ENCODE data around the gene NXPE4. TPM values are rescaled to one million over a fixed set of nuclear protein-coding genes. Genes with fewer than 3 reads are reported as not detected.
"Not testable (repeated sequence)": the region's sequence is repeated elsewhere in the genome, so short reads cannot be mapped to it uniquely, and the experiment has no call there.

NXPE4 gene
- under 1 TPM in 3 of 8 experiments, not detected in 5; 0.14 to 0.24 (median 0.14) TPM for total RNA-seq

- WGBS, 10 experiments = 0 to 83% (median 56%) methylated on average over 1 to 2 of the region's 2 CpGs; no CpG with 5 or more reads in 1 of the 10 experiments
- ATAC-seq (replicated peaks in 6 of 8) = no peak
- Histone ChIP-seq H3K27ac (no peak within 1 kb of the TSS), H3K4me1 (replicated peaks in 1 of 2) (no peaks in the 10 kb centered on the region), H3K4me3 (no peak within 1 kb of the TSS)
- in situ Hi-C loops (cut with MboI; ENCODE audit: low pct_unique_long_range_greater_than_20kb in 2 of 9, low sequenced_read_pairs in 9 of 9, unreplicated experiment in 9 of 9) = no loop called here
Measured at GRCh38 chr11:114595571-114595970, at the start of gene NXPE4. Gene NXPE4 (minus strand): TSS chr11:114595786. CDS start chr11:114594759, 1,027 bp downstream.

DNA sequence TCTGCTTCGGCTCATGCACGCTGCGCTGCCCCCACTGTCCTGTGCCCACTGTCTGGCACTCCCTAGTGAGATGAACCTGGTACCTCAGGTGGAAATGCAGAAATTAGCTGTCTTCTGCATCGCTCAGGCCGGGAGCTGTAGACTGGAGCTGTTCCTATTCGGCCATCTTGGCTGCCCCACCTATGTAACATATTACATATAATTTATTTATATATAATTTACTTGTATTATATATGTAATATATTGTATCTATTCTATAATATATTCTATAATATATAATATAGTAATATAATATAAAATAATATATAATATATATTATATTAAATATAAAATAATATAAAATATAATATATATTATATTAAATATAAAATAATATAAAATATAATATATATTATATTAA, 43.9 kb upstream of the NXPE4 start:
- H3K4me1 ChIP-seq (replicated peaks in 1 of 2); ATAC-seq (replicated peaks in 6 of 8); H3K27ac ChIP-seq; in situ Hi-C loops (cut with MboI; ENCODE audit: low pct_unique_long_range_greater_than_20kb in 2 of 9, low sequenced_read_pairs in 9 of 9, unreplicated experiment in 9 of 9); H3K4me3 ChIP-seq: not testable (repeated sequence)
- WGBS, 10 experiments = 90 to 100% (median 95%) methylated on average over 1 to 3 of the region's 6 CpGs; no CpG with 5 or more reads in 5 of the 10 experiments

DNA sequence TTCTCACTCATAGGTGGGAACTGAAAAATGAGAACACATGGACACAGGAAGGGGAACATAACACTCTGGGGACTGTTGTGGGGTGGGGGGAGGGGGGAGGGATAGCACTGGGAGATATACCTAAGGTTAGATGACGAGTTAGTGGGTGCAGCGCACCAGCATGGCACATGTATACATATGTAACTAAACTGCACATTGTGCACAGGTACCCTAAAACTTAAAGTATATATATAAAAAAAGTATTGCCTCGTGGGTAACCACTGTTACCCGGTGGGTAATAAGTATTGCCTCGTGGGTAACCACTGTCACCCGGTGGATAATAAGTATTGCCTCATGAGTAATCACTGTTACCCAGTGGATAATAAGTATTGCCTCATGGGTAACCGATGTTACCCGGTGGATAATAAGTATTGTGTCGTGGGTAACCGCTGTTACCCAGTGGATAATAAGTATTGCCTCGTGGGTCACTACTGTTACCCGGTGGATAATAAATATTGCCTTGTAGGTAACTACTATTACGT, 35.9 kb upstream of the NXPE4 start:
- H3K27ac ChIP-seq; H3K4me3 ChIP-seq; in situ Hi-C loops (cut with MboI; ENCODE audit: low pct_unique_long_range_greater_than_20kb in 2 of 9, low sequenced_read_pairs in 9 of 9, unreplicated experiment in 9 of 9); H3K4me1 ChIP-seq (replicated peaks in 1 of 2); ATAC-seq (replicated peaks in 6 of 8): not testable (repeated sequence)
- 58 to 100% (median 88%) methylated on average over 1 to 9 of the region's 13 CpGs; no CpG with 5 or more reads in 2 of the 10 experiments for whole genome bisulfite sequencing, 10 experiments

GRCh38 chr11:114625294-114625693, 29.7 kb upstream of the NXPE4 start:
- 10 to 100% (median 90%) methylated on average over 1 to 3 of the region's 7 CpGs; no CpG with 5 or more reads in 3 of the 10 experiments for WGBS, 10 experiments
- in situ Hi-C loops (cut with MboI; ENCODE audit: low pct_unique_long_range_greater_than_20kb in 2 of 9, low sequenced_read_pairs in 9 of 9, unreplicated experiment in 9 of 9) = no loop called here
- no peak overlapping the region for H3K4me3 ChIP-seq
- ATAC-seq (replicated peaks in 6 of 8) = peak in 3 of 8 experiments; percentile 9 to 16 (median 15)
- H3K27ac ChIP-seq = no peak overlapping the region
- no peaks in the 10 kb centered on the region for H3K4me1 ChIP-seq (replicated peaks in 1 of 2)

- in situ Hi-C loops (cut with MboI; ENCODE audit: low pct_unique_long_range_greater_than_20kb in 2 of 9, low sequenced_read_pairs in 9 of 9, unreplicated experiment in 9 of 9) = no loop called here
- ATAC-seq (replicated peaks in 6 of 8) = peak in 3 of 8 experiments; percentile 27 to 48 (median 47)
- Histone ChIP-seq H3K4me1 (replicated peaks in 1 of 2) (no peaks in the 10 kb centered on the region), H3K27ac (peak overlapping the region in 1 of 2 donors; percentile 34), H3K4me3 (no peak overlapping the region)
- 0 to 87% (median 40%) methylated on average over 1 to 9 of the region's 10 CpGs; no CpG with 5 or more reads in 2 of the 10 experiments for WGBS, 10 experiments
Measured at GRCh38 chr11:114624455-114625207, 29.0 kb upstream of the NXPE4 start.

GRCh38 chr11:114623720-114624119, 28.1 kb upstream of the NXPE4 start:
- in situ Hi-C loops (cut with MboI; ENCODE audit: low pct_unique_long_range_greater_than_20kb in 2 of 9, low sequenced_read_pairs in 9 of 9, unreplicated experiment in 9 of 9) = no loop called here
- Histone ChIP-seq H3K4me3 (no peak overlapping the region), H3K4me1 (replicated peaks in 1 of 2) (no peaks in the 10 kb centered on the region), H3K27ac (no peak overlapping the region)
- ATAC-seq (replicated peaks in 6 of 8) = no peak
- WGBS, 10 experiments = 0 to 80% (median 21%) methylated on average over 1 to 6 of the region's 7 CpGs; no CpG with 5 or more reads in 2 of the 10 experiments

GRCh38 chr11:114622858-114623257, 27.3 kb upstream of the NXPE4 start:
- 50 to 100% (median 83%) methylated on average over 1 to 10 of the region's 11 CpGs; no CpG with 5 or more reads in 1 of the 10 experiments for WGBS, 10 experiments
- Histone ChIP-seq H3K4me1 (replicated peaks in 1 of 2) (no peaks in the 10 kb centered on the region), H3K4me3 (no peak overlapping the region), H3K27ac (no peak overlapping the region)
- ATAC-seq (replicated peaks in 6 of 8) = peak in 3 of 8 experiments; percentile 9 to 27 (median 21)
- in situ Hi-C loops (cut with MboI; ENCODE audit: low pct_unique_long_range_greater_than_20kb in 2 of 9, low sequenced_read_pairs in 9 of 9, unreplicated experiment in 9 of 9) = no loop called here

DNA sequence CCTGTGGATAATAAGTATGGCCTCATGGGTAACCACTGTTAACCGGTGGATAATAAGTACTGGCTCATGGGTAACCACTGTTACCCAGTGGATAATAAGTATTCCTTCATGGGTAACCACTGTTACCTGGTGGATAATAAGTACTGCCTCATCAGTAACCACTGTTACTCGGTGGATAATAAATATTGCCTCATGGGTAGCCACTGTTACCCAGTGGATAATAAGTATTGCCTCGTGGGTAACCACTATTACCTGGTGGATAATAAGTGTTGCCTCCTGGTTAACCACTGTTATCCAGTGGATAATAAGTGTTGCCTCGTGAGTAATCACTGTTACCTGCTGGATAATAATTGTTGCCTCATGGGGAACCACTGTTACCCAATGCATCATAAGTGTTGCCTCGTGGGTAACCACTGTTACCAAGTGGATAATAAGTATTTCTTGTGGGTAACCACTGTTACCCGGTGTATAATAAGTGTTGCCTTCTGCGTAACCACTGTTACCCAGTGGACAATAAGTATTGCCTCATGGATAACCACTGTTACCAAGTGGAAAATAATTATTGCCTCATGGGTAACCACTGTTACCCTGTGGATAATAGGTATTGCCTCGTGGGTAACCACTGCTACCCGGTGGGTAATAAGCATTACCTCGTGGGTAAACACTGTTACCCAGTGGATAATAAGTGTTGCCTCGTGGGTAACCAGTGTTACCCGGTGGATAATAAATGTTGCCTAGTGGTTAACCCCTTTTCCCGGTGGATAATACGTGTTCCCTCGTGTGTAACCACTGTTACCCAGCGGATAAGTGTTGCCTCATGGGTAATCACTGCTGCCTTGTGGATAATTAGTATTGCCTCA, 26.6 kb upstream of the NXPE4 start:
- WGBS, 10 experiments = 24 to 75% (median 50%) methylated on average over 2 to 15 of the region's 16 CpGs; no CpG with 5 or more reads in 1 of the 10 experiments
- no peaks in the 10 kb centered on the region for H3K4me1 ChIP-seq (replicated peaks in 1 of 2)
- in situ Hi-C loops (cut with MboI; ENCODE audit: low pct_unique_long_range_greater_than_20kb in 2 of 9, low sequenced_read_pairs in 9 of 9, unreplicated experiment in 9 of 9) = no loop called here
- H3K27ac ChIP-seq = no peak overlapping the region
- no peak for ATAC-seq (replicated peaks in 6 of 8)
- H3K4me3 ChIP-seq = no peak overlapping the region

GRCh38 chr11:114621072-114621471, 25.5 kb upstream of the NXPE4 start:
- no peaks in the 10 kb centered on the region for H3K4me1 ChIP-seq (replicated peaks in 1 of 2)
- no peak overlapping the region for H3K4me3 ChIP-seq
- in situ Hi-C loops (cut with MboI; ENCODE audit: low pct_unique_long_range_greater_than_20kb in 2 of 9, low sequenced_read_pairs in 9 of 9, unreplicated experiment in 9 of 9) = no loop called here
- no peak overlapping the region for H3K27ac ChIP-seq
- 21 to 84% (median 71%) methylated on average over 2 to 8 of the region's 8 CpGs; no CpG with 5 or more reads in 1 of the 10 experiments for WGBS, 10 experiments
- ATAC-seq (replicated peaks in 6 of 8) = no peak

DNA sequence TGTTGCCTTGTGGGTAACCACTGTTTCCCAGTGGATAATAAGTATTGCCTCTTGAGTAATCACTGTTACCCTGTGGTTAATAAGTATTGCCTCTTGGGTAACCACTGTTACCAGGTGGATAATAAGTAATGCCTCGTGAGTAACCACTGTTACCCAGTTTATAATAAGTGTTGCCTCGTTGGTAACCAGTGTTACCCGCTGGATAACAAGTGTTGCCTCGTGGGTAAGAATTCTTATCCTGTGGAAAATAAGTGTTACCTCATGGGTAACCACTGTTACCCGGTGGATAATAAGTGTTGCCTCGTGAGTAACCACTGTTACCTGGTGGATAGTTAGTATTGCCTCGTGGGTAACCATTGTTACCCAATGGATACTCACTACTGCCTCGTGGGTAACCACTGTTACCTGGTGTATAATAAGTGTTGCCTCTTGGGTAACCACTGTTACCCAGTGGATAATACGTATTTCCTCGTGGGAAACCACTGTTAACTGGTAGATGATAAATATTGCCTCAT, 24.1 kb upstream of the NXPE4 start:
- ATAC-seq (replicated peaks in 6 of 8) = no peak
- no peaks in the 10 kb centered on the region for H3K4me1 ChIP-seq (replicated peaks in 1 of 2)
- no peak overlapping the region for H3K4me3 ChIP-seq
- in situ Hi-C loops (cut with MboI; ENCODE audit: low pct_unique_long_range_greater_than_20kb in 2 of 9, low sequenced_read_pairs in 9 of 9, unreplicated experiment in 9 of 9) = no loop called here
- WGBS, 10 experiments = 14 to 87% (median 67%) methylated on average over 1 to 9 of the region's 10 CpGs; no CpG with 5 or more reads in 1 of the 10 experiments
- H3K27ac ChIP-seq = no peak overlapping the region

DNA sequence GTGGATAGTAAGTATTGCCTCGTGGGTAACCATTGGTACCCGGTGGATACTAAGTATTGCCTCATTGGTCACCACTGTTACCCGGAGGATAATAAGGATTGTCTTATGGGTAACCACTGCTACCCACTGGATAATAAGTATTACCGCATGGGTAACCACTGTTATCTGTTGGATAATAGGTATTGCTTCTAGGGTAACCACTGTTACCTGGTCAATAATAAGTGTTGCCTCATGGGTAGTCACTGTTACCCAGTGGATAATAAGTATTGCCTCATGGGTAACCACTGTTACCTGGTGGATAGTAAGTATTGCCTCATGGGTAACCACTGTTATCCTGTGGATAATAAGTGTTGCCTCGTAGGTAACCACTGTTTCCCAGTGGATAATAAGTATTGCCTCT, 22.6 kb upstream of the NXPE4 start:
- 55 to 100% (median 64%) methylated on average over 1 to 3 of the region's 5 CpGs; no CpG with 5 or more reads in 3 of the 10 experiments for WGBS, 10 experiments

DNA sequence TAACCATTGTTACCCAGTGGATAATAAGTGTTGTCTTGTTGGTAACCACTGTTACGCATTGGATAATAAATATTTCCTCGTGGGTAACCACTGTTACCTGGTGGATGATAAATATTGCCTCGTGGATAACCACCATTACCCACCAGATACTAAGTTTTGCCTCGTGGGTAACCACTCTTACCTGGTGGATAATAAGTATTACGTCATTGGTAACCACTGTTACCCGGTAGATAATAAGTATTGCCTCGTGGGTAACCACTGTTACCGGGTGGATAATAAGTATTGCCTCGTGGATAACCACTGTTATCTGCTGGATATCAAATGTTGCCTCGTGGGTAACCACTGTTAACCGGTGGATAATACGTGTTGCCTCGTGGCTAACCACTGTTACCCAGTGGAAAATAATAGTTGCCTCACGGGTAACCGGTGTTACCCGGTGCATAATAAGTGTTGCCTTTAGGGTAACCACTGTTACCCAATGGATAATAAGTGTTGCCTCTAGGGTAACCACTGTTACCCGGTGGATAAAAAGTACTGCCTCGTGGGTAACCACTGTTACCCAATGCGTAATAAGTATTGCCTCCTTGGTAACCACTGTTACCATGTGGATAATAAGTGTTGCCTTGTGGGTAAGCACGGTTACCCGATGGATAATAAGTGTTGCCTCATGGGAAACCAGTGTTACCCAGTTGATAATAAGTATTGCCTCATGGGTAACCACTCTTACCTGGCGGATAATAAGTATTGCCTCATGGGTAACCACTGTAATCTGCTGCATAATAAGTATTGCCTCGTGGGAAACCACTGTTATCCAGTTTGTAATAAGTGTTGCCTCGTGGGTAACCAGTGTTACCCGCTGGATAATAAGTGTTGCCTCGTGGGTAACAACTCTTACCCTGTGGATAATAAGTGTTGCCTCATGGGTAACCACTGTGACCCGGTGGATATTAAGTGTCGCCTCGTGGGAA, 21.9 kb upstream of the NXPE4 start:
- in situ Hi-C loops (cut with MboI; ENCODE audit: low pct_unique_long_range_greater_than_20kb in 2 of 9, low sequenced_read_pairs in 9 of 9, unreplicated experiment in 9 of 9) = no loop called here
- ATAC-seq (replicated peaks in 6 of 8) = peak in 1 of 8 experiments; percentile 25
- Histone ChIP-seq H3K4me1 (replicated peaks in 1 of 2) (no peaks in the 10 kb centered on the region), H3K4me3 (no peak overlapping the region), H3K27ac (no peak overlapping the region)
- 8 to 96% (median 66%) methylated on average over 2 to 25 of the region's 29 CpGs for WGBS, 10 experiments

More for the DNA sequence above, 22.6 kb upstream of the NXPE4 start:
- H3K27ac ChIP-seq = no peak overlapping the region
- H3K4me3 ChIP-seq = no peak overlapping the region
- peak in 3 of 8 experiments; percentile 27 to 31 (median 31) for ATAC-seq (replicated peaks in 6 of 8)
- H3K4me1 ChIP-seq (replicated peaks in 1 of 2) = no peaks in the 10 kb centered on the region
- in situ Hi-C loops (cut with MboI; ENCODE audit: low pct_unique_long_range_greater_than_20kb in 2 of 9, low sequenced_read_pairs in 9 of 9, unreplicated experiment in 9 of 9) = no loop called here

Data from motor neuron (in vitro differentiated cells).